K562 (cell line): ENCODE measurements around the gene OR2B2. TPM values are rescaled to one million over a fixed set of nuclear protein-coding genes. Genes with fewer than 3 reads are reported as not detected.
A peak's percentile ranks its signal among the peaks of the same experiment; 100 is the strongest.

Experiments used
- ARNT ChIP-seq, 2 experiments: fragments of 450-650 bp; IDR thresholded peaks; 2 replicates each; pipeline ENCODE4 v1.6.1; 2016; ENCODE audit warnings: mild to moderate bottlenecking in 1 of 2
- MIER1 ChIP-seq: fragments of 450-650 bp; IDR thresholded peaks from 2 replicates; pipeline ENCODE4 v1.6.1; 2016; ENCODE audit warnings: antibody characterized with exemption, mild to moderate bottlenecking, low read depth
- POLR3G ChIP-seq: IDR thresholded peaks from 2 replicates; pipeline ENCODE4 v1.6.1; 2011; ENCODE audit not compliant: insufficient read length, insufficient replicate concordance; ENCODE audit errors: extremely low read depth
- POU5F1 ChIP-seq: fragments of 150-350 bp; IDR thresholded peaks from 2 replicates; pipeline ENCODE4 v1.6.1; 2014; ENCODE audit warnings: borderline replicate concordance, low read length, low read depth, mild to moderate bottlenecking; ENCODE audit not compliant: partially characterized antibody
- RBFOX2 ChIP-seq: fragments of 200-400 bp; formaldehyde crosslinking; IDR thresholded peaks from 2 replicates; pipeline ENCODE4 v1.6.1; 2017; ENCODE audit warnings: low read depth, mild to moderate bottlenecking, low read length, moderate library complexity
- SMC3 ChIP-seq: conservative IDR thresholded peaks from 2 replicates; pipeline ENCODE4 v1.6.1; 2011; ENCODE audit warnings: low read depth, low read length, improper control_type of control experiment; ENCODE audit not compliant: insufficient read depth
- TSC22D4 ChIP-seq: fragments of 450-650 bp; IDR thresholded peaks from 2 replicates; pipeline ENCODE4 v1.6.1; 2016; ENCODE audit warnings: missing genetic modification characterization, missing biosample characterization, control low read depth
- ZFP30 ChIP-seq: fragments of 250-450 bp; sonication (Bioruptor Pico); IDR thresholded peaks from 2 replicates; pipeline ENCODE4 v1.8.0; 2022; ENCODE audit warnings: moderate library complexity, mild to moderate bottlenecking, inconsistent platforms, borderline replicate concordance
- ZNF143 ChIP-seq: sonication (generic); formaldehyde crosslinking; IDR thresholded peaks from 2 replicates; pipeline ENCODE4 v1.9.0; 2022; ENCODE audit warnings: mild to moderate bottlenecking, missing genetic modification reagents
- ZNF717 ChIP-seq: fragments of 250-450 bp; sonication (Bioruptor Pico); IDR thresholded peaks from 2 replicates; pipeline ENCODE4 v1.5.0; 2021
- polyA plus RNA-seq, 8 experiments: library from polyadenylated mRNA; depleted of rRNA in 4 of 8; stranded (reverse) in 5 of 8; unstranded in 3 of 8; fragments of >200 nt; fragmentation: Nextera tagmentation in 2 of 8; fragmentation: Illumina TruSeq in 1 of 8; extraction: Ambion mirVana in 2 of 8; extraction: Trizol in 1 of 8; gene quantifications; 2 replicates each; pipeline versions ENCODE4 v1.2.1 to v1.2.3, GENCODE V29; 2011 to 2014; ENCODE audit warnings: inconsistent platforms in 1 of 8, missing spikeins in 1 of 8
- total RNA-seq, 7 experiments: library from RNA; depleted of rRNA in 6 of 7; stranded (reverse); fragments of >200 nt in 6 of 7; fragmentation: Illumina TruSeq in 2 of 7; extraction: Trizol in 2 of 7; gene quantifications; 2 replicates each; pipeline versions ENCODE4 v1.2.1 to v1.2.3, GENCODE V29; 2011 to 2021; ENCODE audit warnings: low replicate concordance in 1 of 7
- TF ChIP-seq, protein P1 (sequence below): fragments of 450-650 bp; formaldehyde crosslinking; IDR thresholded peaks from 2 replicates; pipeline ENCODE4 v1.4.0; 2022; ENCODE audit warnings: missing genetic modification characterization
- TF ChIP-seq, protein P2 (sequence below): sonication (generic); formaldehyde crosslinking; IDR thresholded peaks from 2 replicates; pipeline ENCODE4 v1.8.0; 2022; ENCODE audit warnings: mild to moderate bottlenecking, missing genetic modification reagents
- TF ChIP-seq, protein P3 (sequence below): fragments of 450-650 bp; IDR thresholded peaks from 2 replicates; pipeline ENCODE4 v1.6.1; 2017; ENCODE audit warnings: antibody characterized with exemption
- TF ChIP-seq, protein P4 (sequence below): fragments of 450-650 bp; IDR thresholded peaks from 2 replicates; pipeline ENCODE4 v1.6.1; 2018; ENCODE audit warnings: mild to moderate bottlenecking, low read depth; ENCODE audit not compliant: partially characterized antibody
- TF ChIP-seq, protein P5 (sequence below), 2 experiments: fragments of 450-650 bp; IDR thresholded peaks; 2 replicates each; pipeline ENCODE4 v1.6.1; 2016
- TF ChIP-seq, protein P6 (sequence below): sonication (generic); formaldehyde crosslinking; IDR thresholded peaks from 2 replicates; pipeline ENCODE4 v1.8.0; 2022; ENCODE audit warnings: missing genetic modification reagents, mild to moderate bottlenecking, borderline replicate concordance

Gene OR2B2
- total and polyA plus RNA-seq, 9 of the 15 experiments (the other 6 are each of a cell fraction or from before 2014, with no cell fraction given): 0.24 TPM; not detected in 8

DNA sequence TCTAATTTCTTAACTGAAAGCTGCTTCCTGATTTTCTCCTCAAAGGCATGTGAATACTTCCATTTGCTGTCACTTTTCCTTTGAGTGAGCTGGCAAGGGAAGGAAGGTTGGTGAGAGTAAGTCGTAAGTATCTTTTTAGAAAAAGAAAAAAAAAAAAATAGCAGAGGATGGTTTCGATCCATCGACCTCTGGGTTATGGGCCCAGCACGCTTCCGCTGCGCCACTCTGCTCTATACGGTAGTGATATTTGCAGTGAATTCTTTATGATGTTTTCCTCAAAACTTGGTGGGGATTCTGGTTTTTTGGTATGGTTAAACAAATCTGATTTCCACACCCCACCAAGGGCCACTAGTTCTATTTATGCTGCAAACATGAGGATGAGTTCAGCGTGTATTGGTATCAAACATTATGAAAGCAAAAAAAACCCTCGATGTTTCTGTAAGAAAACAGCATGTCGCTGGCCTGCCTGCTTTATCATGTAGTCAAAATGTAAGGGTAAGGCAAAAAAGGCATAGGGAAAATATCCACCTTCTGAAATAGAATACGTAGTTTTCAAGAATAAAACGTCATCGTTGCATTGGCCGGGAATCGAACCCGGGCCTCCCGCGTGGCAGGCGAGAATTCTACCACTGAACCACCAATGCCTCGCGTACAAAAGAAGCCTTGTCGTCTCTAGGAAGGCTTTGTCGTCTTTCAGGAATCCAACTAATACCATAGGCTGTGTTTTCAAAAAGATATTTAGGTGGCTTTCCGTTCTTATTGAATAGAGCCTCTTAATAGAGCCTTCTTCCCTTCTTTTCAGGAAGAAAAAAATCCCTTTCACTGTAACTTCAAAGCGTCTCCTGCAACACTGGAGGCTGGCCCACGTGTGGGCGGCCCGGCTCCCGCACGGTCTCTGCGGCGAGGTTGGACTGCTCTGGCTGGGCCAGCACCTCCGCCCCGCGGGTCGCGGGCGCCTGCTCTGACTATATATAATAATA lies 9.6 kb downstream of the OR2B2 start (continued):
- TF ChIP-seq, protein P1, sequence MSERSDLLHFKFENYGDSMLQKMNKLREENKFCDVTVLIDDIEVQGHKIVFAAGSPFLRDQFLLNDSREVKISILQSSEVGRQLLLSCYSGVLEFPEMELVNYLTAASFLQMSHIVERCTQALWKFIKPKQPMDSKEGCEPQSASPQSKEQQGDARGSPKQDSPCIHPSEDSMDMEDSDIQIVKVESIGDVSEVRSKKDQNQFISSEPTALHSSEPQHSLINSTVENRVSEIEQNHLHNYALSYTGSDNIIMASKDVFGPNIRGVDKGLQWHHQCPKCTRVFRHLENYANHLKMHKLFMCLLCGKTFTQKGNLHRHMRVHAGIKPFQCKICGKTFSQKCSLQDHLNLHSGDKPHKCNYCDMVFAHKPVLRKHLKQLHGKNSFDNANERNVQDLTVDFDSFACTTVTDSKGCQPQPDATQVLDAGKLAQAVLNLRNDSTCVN (CRISPR knock-in tag): peak; percentile 96
- TF ChIP-seq POLR3G (peak; percentile 80), TSC22D4 (no peak), MIER1 (no peak), POU5F1 (no peak), ZFP30 (CRISPR knock-in tag) (peak; percentile 88; the same call in 1 of the 2 replicates), ARNT (IDR thresholded peaks at IDR 0.05) (peak; percentile 42 to 91; a peak in 2 of 4 replicates), ZNF143 (CRISPR knock-in tag) (no peak), RBFOX2 (peak; percentile 89), SMC3 (0 out of 2 replicates have a peak, but pooled peaks have one; percentile 15), ZNF717 (CRISPR knock-in tag) (0 out of 2 replicates have a peak, but pooled peaks have one; percentile 57)
- TF ChIP-seq, protein P2, sequence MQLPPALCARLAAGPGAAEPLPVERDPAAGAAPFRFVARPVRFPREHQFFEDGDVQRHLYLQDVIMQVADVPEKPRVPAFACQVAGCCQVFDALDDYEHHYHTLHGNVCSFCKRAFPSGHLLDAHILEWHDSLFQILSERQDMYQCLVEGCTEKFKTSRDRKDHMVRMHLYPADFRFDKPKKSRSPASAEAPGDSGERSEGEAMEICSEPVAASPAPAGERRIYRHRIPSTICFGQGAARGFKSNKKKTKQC (CRISPR knock-in tag): no peak; the same call in 1 of the 2 replicates
- TF ChIP-seq, protein P3, sequence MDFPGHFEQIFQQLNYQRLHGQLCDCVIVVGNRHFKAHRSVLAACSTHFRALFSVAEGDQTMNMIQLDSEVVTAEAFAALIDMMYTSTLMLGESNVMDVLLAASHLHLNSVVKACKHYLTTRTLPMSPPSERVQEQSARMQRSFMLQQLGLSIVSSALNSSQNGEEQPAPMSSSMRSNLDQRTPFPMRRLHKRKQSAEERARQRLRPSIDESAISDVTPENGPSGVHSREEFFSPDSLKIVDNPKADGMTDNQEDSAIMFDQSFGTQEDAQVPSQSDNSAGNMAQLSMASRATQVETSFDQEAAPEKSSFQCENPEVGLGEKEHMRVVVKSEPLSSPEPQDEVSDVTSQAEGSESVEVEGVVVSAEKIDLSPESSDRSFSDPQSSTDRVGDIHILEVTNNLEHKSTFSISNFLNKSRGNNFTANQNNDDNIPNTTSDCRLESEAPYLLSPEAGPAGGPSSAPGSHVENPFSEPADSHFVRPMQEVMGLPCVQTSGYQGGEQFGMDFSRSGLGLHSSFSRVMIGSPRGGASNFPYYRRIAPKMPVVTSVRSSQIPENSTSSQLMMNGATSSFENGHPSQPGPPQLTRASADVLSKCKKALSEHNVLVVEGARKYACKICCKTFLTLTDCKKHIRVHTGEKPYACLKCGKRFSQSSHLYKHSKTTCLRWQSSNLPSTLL: peak; percentile 83
- TF ChIP-seq, protein P4, sequence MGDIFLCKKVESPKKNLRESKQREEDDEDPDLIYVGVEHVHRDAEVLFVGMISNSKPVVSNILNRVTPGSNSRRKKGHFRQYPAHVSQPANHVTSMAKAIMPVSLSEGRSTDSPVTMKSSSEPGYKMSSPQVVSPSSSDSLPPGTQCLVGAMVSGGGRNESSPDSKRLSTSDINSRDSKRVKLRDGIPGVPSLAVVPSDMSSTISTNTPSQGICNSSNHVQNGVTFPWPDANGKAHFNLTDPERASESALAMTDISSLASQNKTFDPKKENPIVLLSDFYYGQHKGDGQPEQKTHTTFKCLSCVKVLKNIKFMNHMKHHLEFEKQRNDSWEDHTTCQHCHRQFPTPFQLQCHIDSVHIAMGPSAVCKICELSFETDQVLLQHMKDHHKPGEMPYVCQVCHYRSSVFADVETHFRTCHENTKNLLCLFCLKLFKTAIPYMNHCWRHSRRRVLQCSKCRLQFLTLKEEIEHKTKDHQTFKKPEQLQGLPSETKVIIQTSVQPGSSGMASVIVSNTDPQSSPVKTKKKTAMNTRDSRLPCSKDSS: no peak
- TF ChIP-seq, protein P5, sequence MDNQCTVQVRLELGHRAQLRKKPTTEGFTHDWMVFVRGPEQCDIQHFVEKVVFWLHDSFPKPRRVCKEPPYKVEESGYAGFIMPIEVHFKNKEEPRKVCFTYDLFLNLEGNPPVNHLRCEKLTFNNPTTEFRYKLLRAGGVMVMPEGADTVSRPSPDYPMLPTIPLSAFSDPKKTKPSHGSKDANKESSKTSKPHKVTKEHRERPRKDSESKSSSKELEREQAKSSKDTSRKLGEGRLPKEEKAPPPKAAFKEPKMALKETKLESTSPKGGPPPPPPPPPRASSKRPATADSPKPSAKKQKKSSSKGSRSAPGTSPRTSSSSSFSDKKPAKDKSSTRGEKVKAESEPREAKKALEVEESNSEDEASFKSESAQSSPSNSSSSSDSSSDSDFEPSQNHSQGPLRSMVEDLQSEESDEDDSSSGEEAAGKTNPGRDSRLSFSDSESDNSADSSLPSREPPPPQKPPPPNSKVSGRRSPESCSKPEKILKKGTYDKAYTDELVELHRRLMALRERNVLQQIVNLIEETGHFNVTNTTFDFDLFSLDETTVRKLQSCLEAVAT (IDR thresholded peaks at IDR 0.05): peak; percentile 13 to 58
- TF ChIP-seq, protein P6, sequence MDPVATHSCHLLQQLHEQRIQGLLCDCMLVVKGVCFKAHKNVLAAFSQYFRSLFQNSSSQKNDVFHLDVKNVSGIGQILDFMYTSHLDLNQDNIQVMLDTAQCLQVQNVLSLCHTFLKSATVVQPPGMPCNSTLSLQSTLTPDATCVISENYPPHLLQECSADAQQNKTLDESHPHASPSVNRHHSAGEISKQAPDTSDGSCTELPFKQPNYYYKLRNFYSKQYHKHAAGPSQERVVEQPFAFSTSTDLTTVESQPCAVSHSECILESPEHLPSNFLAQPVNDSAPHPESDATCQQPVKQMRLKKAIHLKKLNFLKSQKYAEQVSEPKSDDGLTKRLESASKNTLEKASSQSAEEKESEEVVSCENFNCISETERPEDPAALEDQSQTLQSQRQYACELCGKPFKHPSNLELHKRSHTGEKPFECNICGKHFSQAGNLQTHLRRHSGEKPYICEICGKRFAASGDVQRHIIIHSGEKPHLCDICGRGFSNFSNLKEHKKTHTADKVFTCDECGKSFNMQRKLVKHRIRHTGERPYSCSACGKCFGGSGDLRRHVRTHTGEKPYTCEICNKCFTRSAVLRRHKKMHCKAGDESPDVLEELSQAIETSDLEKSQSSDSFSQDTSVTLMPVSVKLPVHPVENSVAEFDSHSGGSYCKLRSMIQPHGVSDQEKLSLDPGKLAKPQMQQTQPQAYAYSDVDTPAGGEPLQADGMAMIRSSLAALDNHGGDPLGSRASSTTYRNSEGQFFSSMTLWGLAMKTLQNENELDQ (CRISPR knock-in tag): peak; percentile 76; the same call in 1 of the 2 replicates
